ENCODE measurements around the gene CDH12.
"Not testable (repeated sequence)": the region's sequence is repeated elsewhere in the genome, so short reads cannot be mapped to it uniquely, and the experiment has no call there.

DNA sequence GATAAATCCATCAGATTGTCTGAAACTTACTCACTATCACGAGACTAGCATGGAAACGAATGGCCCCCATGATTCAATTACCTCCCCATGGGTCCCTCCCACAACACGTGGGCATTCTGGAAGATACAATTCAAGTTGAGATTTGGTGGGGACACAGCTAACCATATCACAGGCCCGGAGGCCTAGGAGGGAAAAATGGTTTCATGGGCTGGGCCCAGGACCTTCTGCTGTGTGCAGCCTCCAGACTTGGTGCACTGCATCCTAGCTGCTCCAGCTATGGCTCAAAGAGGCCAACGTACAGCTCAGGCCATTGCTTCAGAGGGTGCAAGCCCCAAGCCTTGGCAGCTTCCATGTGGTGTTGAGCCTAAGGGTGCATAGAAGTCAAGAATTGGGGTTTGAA lies 245.6 kb downstream of the CDH12 start:
- TF ChIP-seq, protein P1, sequence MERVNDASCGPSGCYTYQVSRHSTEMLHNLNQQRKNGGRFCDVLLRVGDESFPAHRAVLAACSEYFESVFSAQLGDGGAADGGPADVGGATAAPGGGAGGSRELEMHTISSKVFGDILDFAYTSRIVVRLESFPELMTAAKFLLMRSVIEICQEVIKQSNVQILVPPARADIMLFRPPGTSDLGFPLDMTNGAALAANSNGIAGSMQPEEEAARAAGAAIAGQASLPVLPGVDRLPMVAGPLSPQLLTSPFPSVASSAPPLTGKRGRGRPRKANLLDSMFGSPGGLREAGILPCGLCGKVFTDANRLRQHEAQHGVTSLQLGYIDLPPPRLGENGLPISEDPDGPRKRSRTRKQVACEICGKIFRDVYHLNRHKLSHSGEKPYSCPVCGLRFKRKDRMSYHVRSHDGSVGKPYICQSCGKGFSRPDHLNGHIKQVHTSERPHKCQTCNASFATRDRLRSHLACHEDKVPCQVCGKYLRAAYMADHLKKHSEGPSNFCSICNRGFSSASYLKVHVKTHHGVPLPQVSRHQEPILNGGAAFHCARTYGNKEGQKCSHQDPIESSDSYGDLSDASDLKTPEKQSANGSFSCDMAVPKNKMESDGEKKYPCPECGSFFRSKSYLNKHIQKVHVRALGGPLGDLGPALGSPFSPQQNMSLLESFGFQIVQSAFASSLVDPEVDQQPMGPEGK (CRISPR knock-in tag; IDR thresholded peaks at IDR 0.05; ENCODE audit: borderline replicate concordance): not testable (repeated sequence)
- TF ChIP-seq, protein P2, sequence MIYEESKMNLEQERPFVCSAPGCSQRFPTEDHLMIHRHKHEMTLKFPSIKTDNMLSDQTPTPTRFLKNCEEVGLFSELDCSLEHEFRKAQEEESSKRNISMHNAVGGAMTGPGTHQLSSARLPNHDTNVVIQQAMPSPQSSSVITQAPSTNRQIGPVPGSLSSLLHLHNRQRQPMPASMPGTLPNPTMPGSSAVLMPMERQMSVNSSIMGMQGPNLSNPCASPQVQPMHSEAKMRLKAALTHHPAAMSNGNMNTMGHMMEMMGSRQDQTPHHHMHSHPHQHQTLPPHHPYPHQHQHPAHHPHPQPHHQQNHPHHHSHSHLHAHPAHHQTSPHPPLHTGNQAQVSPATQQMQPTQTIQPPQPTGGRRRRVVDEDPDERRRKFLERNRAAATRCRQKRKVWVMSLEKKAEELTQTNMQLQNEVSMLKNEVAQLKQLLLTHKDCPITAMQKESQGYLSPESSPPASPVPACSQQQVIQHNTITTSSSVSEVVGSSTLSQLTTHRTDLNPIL (CRISPR knock-in tag; IDR thresholded peaks at IDR 0.05; ENCODE audit: low read depth): not testable (repeated sequence)
- not testable (repeated sequence) for TF ChIP-seq SNAI2, GLIS3 (CRISPR knock-in tag; IDR thresholded peaks at IDR 0.05)
